H1 (cell line): ENCODE results near the gene NAGLU. TPM values are rescaled to one million over a fixed set of nuclear protein-coding genes. Genes with fewer than 3 reads are reported as not detected.

Source experiments
- CTCF ChIA-PET: fragments of 300-600 bp; sonication (Branson Sonifier 250); formaldehyde crosslinking; loops from one replicate; lab custom pipeline; 2021; ENCODE audit not compliant: partially characterized antibody; lab: Charles Lee
- POLR2A ChIA-PET: fragments of 300-600 bp; sonication (Branson Sonifier 250); formaldehyde crosslinking; loops from one replicate; lab custom pipeline; 2021; ENCODE audit warnings: inconsistent platforms; ENCODE audit not compliant: partially characterized antibody; lab: Charles Lee
- DNase-seq, 2 experiments: peaks; one replicate each; pipeline versions ENCODE4 v3.0.0 to v3.0.0-alpha.2; 2010 to 2022; ENCODE audit warnings: low spot score in 2 of 2, low read depth in 1 of 2, mixed read lengths in 1 of 2
- FAIRE-seq: peaks from 2 replicates; lab custom pipeline; 2011; peaks lifted over from hg19 to GRCh38; lab: Jason Lieb, UNC
- H2AFZ ChIP-seq: 2 replicates; pipeline ENCODE4 v1.8.1; 2012; ENCODE audit warnings: low read length, inconsistent platforms
- H2AK5ac ChIP-seq: 2 replicates; pipeline ENCODE4 v1.6.1; 2013; ENCODE audit warnings: low read depth, low read length
- H2BK120ac ChIP-seq: replicated peaks from 2 replicates; pipeline ENCODE3; 2013; ENCODE audit warnings: low read depth, low read length, inconsistent platforms
- H2BK12ac ChIP-seq: 2 replicates; pipeline ENCODE4 v1.6.1; 2013; ENCODE audit warnings: low read depth, low read length
- H2BK15ac ChIP-seq: 2 replicates; pipeline ENCODE4 v1.6.1; 2013; ENCODE audit warnings: low read length
- H2BK20ac ChIP-seq: 2 replicates; pipeline ENCODE4 v1.6.1; 2013; ENCODE audit warnings: low read length
- H2BK5ac ChIP-seq: 2 replicates; pipeline ENCODE4 v1.6.1; 2013; ENCODE audit warnings: low read depth, low read length
- H3K14ac ChIP-seq: 2 replicates; pipeline ENCODE4 v1.6.1; 2013; ENCODE audit warnings: inconsistent platforms; ENCODE audit not compliant: insufficient read length
- H3K18ac ChIP-seq: 2 replicates; pipeline ENCODE4 v1.6.1; 2013; ENCODE audit warnings: low read length; ENCODE audit errors: extremely low read depth
- H3K23ac ChIP-seq: 2 replicates; pipeline ENCODE4 v1.6.1; 2013; ENCODE audit warnings: inconsistent platforms; ENCODE audit not compliant: insufficient read length
- H3K23me2 ChIP-seq: 2 replicates; pipeline ENCODE4 v1.6.1; 2013; ENCODE audit warnings: low read depth, low read length
- H3K27ac ChIP-seq: 2 replicates; pipeline ENCODE4 v1.6.1; 2011; ENCODE audit warnings: low read depth, low read length, inconsistent platforms
- H3K27me3 ChIP-seq, 4 experiments: replicated peaks in 1 of 4; 1 replicate in 1 of 4; 2 replicates in 3 of 4; pipeline versions ENCODE4 v1.6.1 to v1.8.1; 2011 to 2013; ENCODE audit warnings: low read length in 3 of 4, mild to moderate bottlenecking in 3 of 4, inconsistent platforms in 2 of 4, mixed read lengths in 2 of 4, moderate library complexity in 1 of 4; ENCODE audit not compliant: control insufficient read depth in 3 of 4, insufficient read depth in 3 of 4; ENCODE audit errors: extremely low read depth in 1 of 4
- H3K36me3 ChIP-seq, 4 experiments: 2 replicates each; pipeline versions ENCODE4 v1.6.1 to v1.8.1; 2011 to 2013; ENCODE audit warnings: mild to moderate bottlenecking in 4 of 4, low read length in 3 of 4, moderate library complexity in 2 of 4, control low read depth in 1 of 4, inconsistent platforms in 1 of 4; ENCODE audit not compliant: insufficient read depth in 4 of 4, control insufficient read depth in 2 of 4
- H3K4ac ChIP-seq: replicated peaks from 2 replicates; pipeline ENCODE3; 2013; ENCODE audit warnings: low read length, low read depth, mixed read lengths, inconsistent platforms; ENCODE audit not compliant: insufficient read length
- H3K4me1 ChIP-seq, 4 experiments: replicated peaks in 1 of 4; 1 replicate in 1 of 4; 2 replicates in 3 of 4; pipeline versions ENCODE4 v1.6.1 to v1.8.1; 2011 to 2013; ENCODE audit warnings: low read length in 3 of 4, inconsistent platforms in 2 of 4, mixed read lengths in 1 of 4; ENCODE audit not compliant: insufficient read depth in 4 of 4, control insufficient read depth in 3 of 4
- H3K4me2 ChIP-seq, 2 experiments: 2 replicates each; pipeline versions ENCODE4 v1.6.1 to v1.8.1; 2011 to 2013; ENCODE audit warnings: low read depth in 2 of 2, low read length in 2 of 2, control low read depth in 1 of 2, inconsistent platforms in 1 of 2, mild to moderate bottlenecking in 1 of 2; ENCODE audit not compliant: insufficient read depth in 1 of 2
- H3K4me3 ChIP-seq, 4 experiments: fragments of 200-600, 300-600 bp in 1 of 4; sonication (generic), shearing (Covaris generic), sonication (Bioruptor Twin) in 1 of 4; 2 replicates each; pipeline versions ENCODE4 v1.5.1 to v1.8.1; 2011 to 2016; ENCODE audit warnings: low read length in 4 of 4, low read depth in 3 of 4, control low read depth in 2 of 4, inconsistent platforms in 2 of 4, mild to moderate bottlenecking in 2 of 4, mixed read lengths in 1 of 4, moderate library complexity in 1 of 4; ENCODE audit not compliant: insufficient read depth in 2 of 4; ENCODE audit errors: extremely low read depth in 1 of 4
- H3K56ac ChIP-seq: replicated peaks from 2 replicates; pipeline ENCODE3; 2013; ENCODE audit warnings: low read depth, mild to moderate bottlenecking, mixed read lengths, low read length, inconsistent platforms; ENCODE audit not compliant: insufficient read length
- H3K79me1 ChIP-seq: 2 replicates; pipeline ENCODE4 v1.6.1; 2013; ENCODE audit warnings: low read depth, low read length, control low read depth
- H3K79me2 ChIP-seq, 2 experiments: 2 replicates each; pipeline versions ENCODE4 v1.6.1 to v1.8.1; 2012 to 2013; ENCODE audit warnings: low read length in 2 of 2, mild to moderate bottlenecking in 2 of 2, inconsistent platforms in 1 of 2; ENCODE audit not compliant: insufficient read depth in 2 of 2, control insufficient read depth in 1 of 2
- H3K9ac ChIP-seq, 4 experiments: replicated peaks in 1 of 4; 1 replicate in 1 of 4; 2 replicates in 3 of 4; pipeline versions ENCODE4 v1.6.1 to v1.8.1; 2011 to 2013; ENCODE audit warnings: low read depth in 3 of 4, low read length in 3 of 4, control low read depth in 2 of 4, mild to moderate bottlenecking in 2 of 4, moderate library complexity in 2 of 4, inconsistent platforms in 1 of 4; ENCODE audit errors: extremely low read depth in 1 of 4
- H3K9me3 ChIP-seq, 2 experiments: 2 replicates each; pipeline versions ENCODE4 v1.6.1 to v1.8.1; 2012 to 2013; ENCODE audit warnings: mild to moderate bottlenecking in 2 of 2, moderate library complexity in 2 of 2, control low read depth in 1 of 2, inconsistent platforms in 1 of 2, low read depth in 1 of 2, low read length in 1 of 2, mixed read lengths in 1 of 2; ENCODE audit not compliant: insufficient read depth in 2 of 2
- H4K20me1 ChIP-seq, 2 experiments: replicated peaks in 1 of 2; 2 replicates each; pipeline versions ENCODE3 to v1.8.1; 2011 to 2013; ENCODE audit warnings: inconsistent platforms in 2 of 2, low read length in 2 of 2, mild to moderate bottlenecking in 1 of 2; ENCODE audit not compliant: insufficient read depth in 2 of 2, control insufficient read depth in 1 of 2
- H4K5ac ChIP-seq: 2 replicates; pipeline ENCODE4 v1.6.1; 2013; ENCODE audit warnings: low read length, low read depth, mixed read lengths, inconsistent platforms; ENCODE audit not compliant: insufficient read length
- H4K8ac ChIP-seq: 2 replicates; pipeline ENCODE4 v1.8.0; 2013; ENCODE audit warnings: mild to moderate bottlenecking, moderate library complexity, low read length, inconsistent platforms; ENCODE audit not compliant: insufficient read depth; ENCODE audit errors: extremely low read depth
- H4K91ac ChIP-seq: replicated peaks from 2 replicates; pipeline ENCODE3; 2013; ENCODE audit warnings: low read length, mixed read lengths, inconsistent platforms; ENCODE audit not compliant: insufficient read length
- ASH2L ChIP-seq: fragments of 200-600, 300-600 bp; sonication (generic); IDR thresholded peaks from one replicate; pipeline ENCODE4 v1.7.1; 2017; ENCODE audit warnings: low read length
- BACH1 ChIP-seq: IDR thresholded peaks from 2 replicates; pipeline ENCODE4 v1.6.1; 2012; ENCODE audit warnings: low read length, improper control_type of control experiment
- CBX8 ChIP-seq: fragments of 300-800, 300-1000 bp; sonication (generic); IDR thresholded peaks from 2 replicates; pipeline ENCODE4 v1.7.1; 2016; ENCODE audit warnings: low read depth, low read length, borderline replicate concordance
- GTF2F1 ChIP-seq: IDR thresholded peaks from 2 replicates; pipeline ENCODE4 v1.6.1; 2012; ENCODE audit warnings: low read depth, low read length, improper control_type of control experiment, borderline replicate concordance
- HDAC6 ChIP-seq: IDR thresholded peaks from one replicate; pipeline ENCODE4 v1.7.1; 2012; ENCODE audit warnings: low read depth, mild to moderate bottlenecking, inconsistent platforms, low read length, moderate library complexity
- JUN ChIP-seq: IDR thresholded peaks from 2 replicates; pipeline ENCODE4 v1.6.1; 2011; ENCODE audit warnings: low read depth, mild to moderate bottlenecking, improper control_type of control experiment, low read length
- KDM1A ChIP-seq: fragments of 200-600, 300-600 bp; sonication (generic); IDR thresholded peaks from 2 replicates; pipeline ENCODE4 v1.7.1; 2016; ENCODE audit warnings: mild to moderate bottlenecking, low read length, borderline replicate concordance
- RFX5 ChIP-seq: IDR thresholded peaks from 2 replicates; pipeline ENCODE4 v1.6.1; 2011; ENCODE audit warnings: low read depth, low read length, improper control_type of control experiment, borderline replicate concordance
- SP1 ChIP-seq: IDR thresholded peaks from 2 replicates; pipeline ENCODE4 v1.6.1; 2011; ENCODE audit warnings: low read depth, low read length
- SRF ChIP-seq: IDR thresholded peaks from 2 replicates; pipeline ENCODE4 v1.6.1; 2011; ENCODE audit warnings: mild to moderate bottlenecking, low read depth, low read length, moderate library complexity
- TAF1 ChIP-seq: IDR thresholded peaks from 2 replicates; pipeline ENCODE4 v1.6.1; 2011; ENCODE audit warnings: mild to moderate bottlenecking, low read depth, low read length
- TAF7 ChIP-seq: optimal IDR thresholded peaks from 2 replicates; pipeline ENCODE3; 2011; ENCODE audit warnings: low read depth, mild to moderate bottlenecking, inconsistent platforms, low read length, moderate library complexity, borderline replicate concordance
- USF2 ChIP-seq: IDR thresholded peaks from 2 replicates; pipeline ENCODE4 v1.6.1; 2011; ENCODE audit warnings: low read length, improper control_type of control experiment
- ZNF274 ChIP-seq: IDR thresholded peaks from 2 replicates; pipeline ENCODE4 v1.7.0; 2012; ENCODE audit warnings: low read length, borderline replicate concordance; ENCODE audit errors: extremely low read depth
- WGBS, 2 experiments: shearing (Covaris generic) in 1 of 2; methylation state at CpG; one replicate each; pipeline versions ENCODE4 v1.1.6 to v1.1.7; 2013 to 2015; ENCODE audit warnings: low lambda C conversion rate in 2 of 2, mixed read lengths in 2 of 2, inconsistent platforms in 1 of 2, low coverage in 1 of 2, missing lambda C conversion rate in 1 of 2; ENCODE audit not compliant: insufficient replicate concordance in 2 of 2, insufficient coverage in 1 of 2, insufficient read length in 1 of 2; ENCODE audit errors: extremely low coverage in 1 of 2, missing lambda C conversion rate in 1 of 2; 5-methylcytosine and 5-hydroxymethylcytosine counted together
- polyA plus RNA-seq, 7 experiments: library from polyadenylated mRNA; depleted of rRNA in 3 of 7; stranded (reverse) in 5 of 7; unstranded in 2 of 7; fragments of >200 nt in 5 of 7; fragments of 200-250 nt in 2 of 7; gene quantifications; 1 replicate in 5 of 7; 2 replicates in 1 of 7; 4 replicates in 1 of 7; pipeline versions ENCODE4 v1.2.1 to v1.2.3, GENCODE V29; 2011 to 2013; ENCODE audit warnings: missing spikeins in 2 of 7, mixed read lengths in 2 of 7
- total RNA-seq: library from RNA; stranded (reverse); fragmentation: NEBNext Ultra II Directional; extraction: Animal tissue kit (Norgen Biotek cat#: 25700); gene quantifications from 2 replicates; pipeline ENCODE4 v1.2.1, GENCODE V29; 2021

The NAGLU gene
- total and polyA plus RNA-seq, 2 of the 8 experiments (the other 6 are each of a cell fraction or from before 2014, with no cell fraction given), result 21.3 to 21.6 TPM

DNA sequence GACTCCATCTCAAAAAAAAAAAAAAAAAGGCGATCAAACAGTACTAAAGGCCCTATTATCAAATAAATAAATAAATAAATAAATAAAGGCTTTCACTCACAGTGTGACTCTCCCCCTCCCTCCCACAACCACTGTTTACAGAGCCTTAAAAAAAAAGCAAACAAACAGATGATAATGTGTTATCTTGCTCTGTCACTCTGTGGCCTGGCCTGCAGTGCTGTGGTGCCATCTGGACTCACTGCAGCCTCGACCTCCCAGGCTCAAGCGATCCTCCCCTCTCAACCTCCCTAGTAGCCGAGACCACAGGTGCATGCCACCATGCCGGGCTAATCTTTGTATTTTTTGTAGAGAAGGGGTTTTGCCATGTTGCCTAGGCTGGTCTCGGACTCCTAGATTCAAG lies 8.1 kb upstream of the NAGLU start:
- Histone ChIP-seq H3K4ac (no peak overlapping the region), H2AFZ (no peak overlapping the region), H2BK120ac (no peak overlapping the region), H3K9me3 (no peaks in the 10 kb centered on the region), H4K91ac (no peak overlapping the region), H2BK20ac (no peak overlapping the region), H3K4me2 (no peak overlapping the region), H3K56ac (no peak overlapping the region), H3K4me3 (no peak overlapping the region), H3K23me2 (no peaks in the 10 kb centered on the region; the same call in 1 of the 2 replicates), H4K20me1 (no peaks in the 10 kb centered on the region), H3K27me3 (peaks cover 0 to 6% (median 0%) of the 10 kb centered on the region in 4 experiments; a peak in 3 of 7 replicates), H3K9ac (no peak overlapping the region), H3K14ac (no peak overlapping the region), H3K18ac (no peak overlapping the region), H2AK5ac (no peak overlapping the region), H2BK5ac (no peak overlapping the region), H4K5ac (no peak overlapping the region), H3K23ac (no peak overlapping the region), H3K79me1 (no peaks in the 10 kb centered on the region), H3K36me3 (no peaks in the 10 kb centered on the region), H3K4me1 (no peaks in the 10 kb centered on the region; a peak in 1 of 7 replicates), H2BK12ac (no peak overlapping the region), H3K79me2 (no peaks in the 10 kb centered on the region), H4K8ac (no peak overlapping the region), H3K27ac (no peak overlapping the region), H2BK15ac (no peak overlapping the region)
- FAIRE-seq, result no peak
- DNase-seq, result no peak
- ChIA-PET POLR2A (interaction anchor here (0.6 to 1.9 kb wide), 4 partner anchors 8 to 632 kb away, joined by 3 to 5 read pairs (median 4); partner anchors contain the start of gene NAGLU), CTCF (interaction anchor here (0.6 to 6.3 kb wide), 38 partner anchors 8 to 1349 kb away, joined by 3 to 69 read pairs (median 4); partner anchors contain the start of genes CAVIN1, HSPB9 and STAT3)
- 88% methylated on average over 5 of the region's 6 CpGs; no CpG with 5 or more reads in 1 of the 2 experiments for WGBS, 2 experiments
- no peak for TF ChIP-seq TAF1
- no peak for TF ChIP-seq TAF7
- TF ChIP-seq GTF2F1, result no peak
- no peak for TF ChIP-seq HDAC6
- TF ChIP-seq CBX8, result no peak
- no peak for TF ChIP-seq SRF
- no peak for TF ChIP-seq RFX5
- no peak for TF ChIP-seq JUN
- TF ChIP-seq BACH1, result no peak
- TF ChIP-seq SP1, result no peak
- TF ChIP-seq KDM1A, result no peak
- no peak for TF ChIP-seq ASH2L
- TF ChIP-seq ZNF274, result no peak
- TF ChIP-seq USF2, result no peak
